Measurements from ENCODE around the gene RECQL.
"Not testable (repeated sequence)": the region's sequence is repeated elsewhere in the genome, so short reads cannot be mapped to it uniquely, and the experiment has no call there.

The RECQL gene

GRCh38 chr12:21419009-21419699 lies 82.3 kb downstream of the RECQL start:
- not testable (repeated sequence) for H3K4me3 Mint-ChIP-seq; H3K27ac Mint-ChIP-seq; H3K9me3 Mint-ChIP-seq; H3K36me3 Mint-ChIP-seq (ENCODE audit: low read depth); H3K4me1 Mint-ChIP-seq (ENCODE audit: low read depth)
- H3K27me3 Mint-ChIP-seq (ENCODE audit: low read depth), result peaks cover 24% of the 10 kb centered on the region

All from T-helper 1 cell treated with Interleukin-12 subunit alpha and Interleukin-12 subunit beta and Interleukin-4 antibody, amounts not matched to agents 30 μg/mL and 1 μg/mL, for 36 hours (primary cell).